Measurements from ENCODE around the gene LMNTD2. TPM values are rescaled to one million over a fixed set of nuclear protein-coding genes. Genes with fewer than 3 reads are reported as not detected.

LMNTD2 gene
- polyA plus RNA-seq, 2 of the 4 experiments (the other 2 are of a cell fraction), result 2.2 to 3.5 TPM

GRCh38 chr11:506238-506994 lies 54.1 kb downstream of the LMNTD2 start:
- 3% methylated on average over 38 of the region's 71 CpGs for WGBS (ENCODE audit: missing lambda C conversion rate)
- DNase-seq (ENCODE audit: low read depth in 1 of 2, low spot score in 1 of 2) (peak; percentile 96 to 99), ATAC-seq (peak; percentile 77 to 83), FAIRE-seq (peak; percentile 82)
- peaks cover 15% of the 10 kb centered on the region; the same call in 2 of the 3 replicates for H3K4me1 ChIP-seq
- peak overlapping the region; percentile 83 for H3K4me3 ChIP-seq
- ChIA-PET CTCF (interaction anchor here (0.8 to 7.4 kb wide), 3 partner anchors 10 to 101 kb away, joined by 3 to 55 read pairs (median 4); no protein-coding TSS in a partner anchor), POLR2A (interaction anchor here (0.6 to 1.9 kb wide), 14 partner anchors 8 to 1870 kb away, joined by 3 to 18 read pairs (median 4); partner anchors contain the start of genes BET1L, HRAS, PTDSS2 and RIC8A)
- no peaks in the 10 kb centered on the region for H3K9me3 ChIP-seq
- peak overlapping the region; percentile 88 for H3K4me2 ChIP-seq
- peak overlapping the region; percentile 97 for H3K27ac ChIP-seq
- TF ChIP-seq RAD21 (conservative IDR thresholded peaks at IDR 0.05 in 1 of 2, IDR thresholded peaks at IDR 0.05 in 1 of 2) (no peak), ZNF302 (CRISPR knock-in tag; IDR thresholded peaks at IDR 0.05) (no peak), POLR2AphosphoS2 (conservative IDR thresholded peaks at IDR 0.05; ENCODE audit: low read length) (no peak), RFX5 (IDR thresholded peaks at IDR 0.05) (no peak), SREBF2 (IDR thresholded peaks at IDR 0.05) (no peak), MAZ (IDR thresholded peaks at IDR 0.05; ENCODE audit: borderline replicate concordance, low read depth, low read length) (no peak), BHLHE40 (IDR thresholded peaks at IDR 0.05; ENCODE audit: low read depth, low read length) (peak; percentile 64; the same call in 1 of the 2 replicates), POLR2A (IDR thresholded peaks at IDR 0.05; ENCODE audit: low read length) (no peak; the same call in 1 of the 2 replicates), TFCP2L1 (CRISPR knock-in tag; IDR thresholded peaks at IDR 0.05) (0 out of 2 replicates have a peak, but pooled peaks have one; percentile 21), HDAC2 (IDR thresholded peaks at IDR 0.05) (no peak), PHF8 (IDR thresholded peaks at IDR 0.05; ENCODE audit: borderline replicate concordance, low read depth) (peak; percentile 64; the same call in 1 of the 2 replicates), HMGXB4 (CRISPR knock-in tag; IDR thresholded peaks at IDR 0.05; ENCODE audit: borderline replicate concordance) (peak; percentile 63; the same call in 1 of the 2 replicates), NFE2L2 (conservative IDR thresholded peaks at IDR 0.05; ENCODE audit: low read length) (no peak), NR3C1 (IDR thresholded peaks at IDR 0.05) (no peak), SMC3 (IDR thresholded peaks at IDR 0.05) (no peak), MAFK (IDR thresholded peaks at IDR 0.05; ENCODE audit: partially characterized antibody) (no peak), NPAS2 (CRISPR knock-in tag; IDR thresholded peaks at IDR 0.05; ENCODE audit: borderline replicate concordance) (peak; percentile 69; the same call in 1 of the 2 replicates), JUN (IDR thresholded peaks at IDR 0.05) (peak; percentile 79 to 91), MYC (IDR thresholded peaks at IDR 0.05; ENCODE audit: borderline replicate concordance, low read length) (peak; percentile 95), TP53 (CRISPR knock-in tag; IDR thresholded peaks at IDR 0.05) (peak; percentile 45; the same call in 1 of the 2 replicates), RARB (CRISPR knock-in tag; IDR thresholded peaks at IDR 0.05) (peak; percentile 78; the same call in 1 of the 2 replicates), ZSCAN20 (CRISPR knock-in tag; IDR thresholded peaks at IDR 0.05) (no peak), HOXA7 (CRISPR knock-in tag; IDR thresholded peaks at IDR 0.05) (0 out of 2 replicates have a peak, but pooled peaks have one; percentile 81), HOXB13 (CRISPR knock-in tag; IDR thresholded peaks at IDR 0.05; ENCODE audit: low read depth) (peak; percentile 19; the same call in 1 of the 2 replicates), ATOH8 (CRISPR knock-in tag; IDR thresholded peaks at IDR 0.05; ENCODE audit: low read depth) (peak; percentile 3; the same call in 1 of the 2 replicates), CEBPB (IDR thresholded peaks at IDR 0.05) (no peak), FOSB (CRISPR knock-in tag; IDR thresholded peaks at IDR 0.05) (0 out of 2 replicates have a peak, but pooled peaks have one; percentile 30), KDM1A (IDR thresholded peaks at IDR 0.05; ENCODE audit: low read depth) (no peak), HOXB5 (CRISPR knock-in tag; IDR thresholded peaks at IDR 0.05) (0 out of 2 replicates have a peak, but pooled peaks have one; percentile 23)
- TF ChIP-seq, protein P1, sequence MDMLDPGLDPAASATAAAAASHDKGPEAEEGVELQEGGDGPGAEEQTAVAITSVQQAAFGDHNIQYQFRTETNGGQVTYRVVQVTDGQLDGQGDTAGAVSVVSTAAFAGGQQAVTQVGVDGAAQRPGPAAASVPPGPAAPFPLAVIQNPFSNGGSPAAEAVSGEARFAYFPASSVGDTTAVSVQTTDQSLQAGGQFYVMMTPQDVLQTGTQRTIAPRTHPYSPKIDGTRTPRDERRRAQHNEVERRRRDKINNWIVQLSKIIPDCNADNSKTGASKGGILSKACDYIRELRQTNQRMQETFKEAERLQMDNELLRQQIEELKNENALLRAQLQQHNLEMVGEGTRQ (IDR thresholded peaks at IDR 0.05), result peak; percentile 85
- TF ChIP-seq, protein P2, sequence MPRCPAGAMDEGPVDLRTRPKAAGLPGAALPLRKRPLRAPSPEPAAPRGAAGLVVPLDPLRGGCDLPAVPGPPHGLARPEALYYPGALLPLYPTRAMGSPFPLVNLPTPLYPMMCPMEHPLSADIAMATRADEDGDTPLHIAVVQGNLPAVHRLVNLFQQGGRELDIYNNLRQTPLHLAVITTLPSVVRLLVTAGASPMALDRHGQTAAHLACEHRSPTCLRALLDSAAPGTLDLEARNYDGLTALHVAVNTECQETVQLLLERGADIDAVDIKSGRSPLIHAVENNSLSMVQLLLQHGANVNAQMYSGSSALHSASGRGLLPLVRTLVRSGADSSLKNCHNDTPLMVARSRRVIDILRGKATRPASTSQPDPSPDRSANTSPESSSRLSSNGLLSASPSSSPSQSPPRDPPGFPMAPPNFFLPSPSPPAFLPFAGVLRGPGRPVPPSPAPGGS (IDR thresholded peaks at IDR 0.05), result peak; percentile 26; the same call in 2 of the 3 replicates
- TF ChIP-seq, protein P3, sequence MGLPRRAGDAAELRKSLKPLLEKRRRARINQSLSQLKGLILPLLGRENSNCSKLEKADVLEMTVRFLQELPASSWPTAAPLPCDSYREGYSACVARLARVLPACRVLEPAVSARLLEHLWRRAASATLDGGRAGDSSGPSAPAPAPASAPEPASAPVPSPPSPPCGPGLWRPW (IDR thresholded peaks at IDR 0.05), result no peak
- TF ChIP-seq, protein P4, sequence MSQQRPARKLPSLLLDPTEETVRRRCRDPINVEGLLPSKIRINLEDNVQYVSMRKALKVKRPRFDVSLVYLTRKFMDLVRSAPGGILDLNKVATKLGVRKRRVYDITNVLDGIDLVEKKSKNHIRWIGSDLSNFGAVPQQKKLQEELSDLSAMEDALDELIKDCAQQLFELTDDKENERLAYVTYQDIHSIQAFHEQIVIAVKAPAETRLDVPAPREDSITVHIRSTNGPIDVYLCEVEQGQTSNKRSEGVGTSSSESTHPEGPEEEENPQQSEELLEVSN (IDR thresholded peaks at IDR 0.05; ENCODE audit: borderline replicate concordance, low read depth), result peak; percentile 46; the same call in 1 of the 2 replicates
